ENCODE data around the gene CABCOCO1. TPM values are rescaled to one million over a fixed set of nuclear protein-coding genes. Genes with fewer than 3 reads are reported as not detected.

The CABCOCO1 gene
- total and polyA plus RNA-seq, 10 of the 15 experiments (the other 5 are each of a cell fraction or from before 2014, with no cell fraction given), result not detected

- TF ChIP-seq, protein P1, sequence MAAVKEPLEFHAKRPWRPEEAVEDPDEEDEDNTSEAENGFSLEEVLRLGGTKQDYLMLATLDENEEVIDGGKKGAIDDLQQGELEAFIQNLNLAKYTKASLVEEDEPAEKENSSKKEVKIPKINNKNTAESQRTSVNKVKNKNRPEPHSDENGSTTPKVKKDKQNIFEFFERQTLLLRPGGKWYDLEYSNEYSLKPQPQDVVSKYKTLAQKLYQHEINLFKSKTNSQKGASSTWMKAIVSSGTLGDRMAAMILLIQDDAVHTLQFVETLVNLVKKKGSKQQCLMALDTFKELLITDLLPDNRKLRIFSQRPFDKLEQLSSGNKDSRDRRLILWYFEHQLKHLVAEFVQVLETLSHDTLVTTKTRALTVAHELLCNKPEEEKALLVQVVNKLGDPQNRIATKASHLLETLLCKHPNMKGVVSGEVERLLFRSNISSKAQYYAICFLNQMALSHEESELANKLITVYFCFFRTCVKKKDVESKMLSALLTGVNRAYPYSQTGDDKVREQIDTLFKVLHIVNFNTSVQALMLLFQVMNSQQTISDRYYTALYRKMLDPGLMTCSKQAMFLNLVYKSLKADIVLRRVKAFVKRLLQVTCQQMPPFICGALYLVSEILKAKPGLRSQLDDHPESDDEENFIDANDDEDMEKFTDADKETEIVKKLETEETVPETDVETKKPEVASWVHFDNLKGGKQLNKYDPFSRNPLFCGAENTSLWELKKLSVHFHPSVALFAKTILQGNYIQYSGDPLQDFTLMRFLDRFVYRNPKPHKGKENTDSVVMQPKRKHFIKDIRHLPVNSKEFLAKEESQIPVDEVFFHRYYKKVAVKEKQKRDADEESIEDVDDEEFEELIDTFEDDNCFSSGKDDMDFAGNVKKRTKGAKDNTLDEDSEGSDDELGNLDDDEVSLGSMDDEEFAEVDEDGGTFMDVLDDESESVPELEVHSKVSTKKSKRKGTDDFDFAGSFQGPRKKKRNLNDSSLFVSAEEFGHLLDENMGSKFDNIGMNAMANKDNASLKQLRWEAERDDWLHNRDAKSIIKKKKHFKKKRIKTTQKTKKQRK (IDR thresholded peaks at IDR 0.05; ENCODE audit: low read depth, low read length), result no peak
Measured at GRCh38 chr10:61692447-61693010, 29.8 kb downstream of the CABCOCO1 start (continued).

DNA sequence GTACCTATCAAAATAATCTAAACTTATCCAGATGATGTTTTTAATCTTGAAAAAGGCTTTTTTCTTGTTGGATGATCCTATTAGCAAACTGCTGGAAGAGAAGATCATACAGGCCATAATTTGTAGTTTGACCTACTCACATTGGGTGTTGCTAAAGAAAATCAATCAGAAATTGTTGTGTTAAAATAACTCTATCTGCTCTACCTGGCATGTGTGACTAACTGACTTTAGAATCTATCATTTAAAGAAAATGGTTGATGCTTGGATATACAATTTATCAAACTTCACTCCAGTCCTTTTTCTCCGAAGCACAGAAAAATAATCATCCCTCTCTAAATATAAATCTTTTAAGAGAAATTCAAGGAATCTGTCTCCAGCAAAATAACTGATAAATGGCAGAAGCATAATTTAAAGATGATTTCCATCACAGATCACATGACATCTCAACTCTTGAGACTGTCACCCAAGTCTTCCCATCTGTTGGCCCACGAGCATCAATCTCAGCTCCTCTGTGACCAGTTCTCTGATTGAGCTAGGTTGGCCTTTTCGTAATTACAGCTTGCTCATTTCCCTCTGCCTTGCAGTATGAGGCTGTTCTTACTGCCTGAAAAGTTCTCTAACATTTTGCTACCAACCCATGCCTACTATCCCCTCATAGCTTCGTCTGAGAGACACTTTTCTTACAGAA, 36.4 kb downstream of the CABCOCO1 start:
- Histone ChIP-seq H3K4me2 (ENCODE audit: control insufficient read depth, insufficient read depth) (no peak overlapping the region), H2AFZ (ENCODE audit: control insufficient read depth, low read depth, low read length) (no peak overlapping the region), H3K79me2 (ENCODE audit: control insufficient read depth, insufficient read depth, low read length) (no peaks in the 10 kb centered on the region), H4K20me1 (ENCODE audit: control insufficient read depth, insufficient read depth) (no peaks in the 10 kb centered on the region), H3K9ac (ENCODE audit: control insufficient read depth, insufficient read depth, low read length) (no peak overlapping the region), H3K27ac (ENCODE audit: control insufficient read depth, insufficient read depth) (no peak overlapping the region), H3K4me1 (ENCODE audit: control insufficient read depth, insufficient read depth, low read length) (no peaks in the 10 kb centered on the region), H3K36me3 (ENCODE audit: control insufficient read depth in 2 of 2, insufficient read depth in 2 of 2, low read length in 1 of 2) (no peaks in the 10 kb centered on the region), H3K27me3 (replicated peaks in 1 of 2; ENCODE audit: control insufficient read depth in 2 of 2, insufficient read depth in 2 of 2, low read length in 1 of 2) (no peaks in the 10 kb centered on the region; a peak in 1 of 4 replicates), H3K9me3 (replicated peaks; ENCODE audit: control insufficient read depth, insufficient read depth, low read length) (no peaks in the 10 kb centered on the region), H3K4me3 (no peak overlapping the region)
- ChIA-PET SMC1A (ENCODE audit: uncharacterized antibody, unreplicated experiment) (interaction anchor here (1.5 kb wide), 1 partner anchor 15 kb away, joined by 3 read pairs; no protein-coding TSS in a partner anchor), POLR2A (no interaction called here), CTCF (no interaction called here), RAD21 (ENCODE audit: unreplicated experiment) (no interaction called here)
- no peak for FAIRE-seq
- no peak for ATAC-seq
- in situ Hi-C loops (cut with MboI), result no loop called here
- intact Hi-C loops (cut with micrococcal nuclease; ENCODE audit: unreplicated experiment), result no loop called here
- BruUV-seq (replicated peaks), result no TSS peak
- TF ChIP-seq ZNF687 (IDR thresholded peaks at IDR 0.05) (no peak), JUND (IDR thresholded peaks at IDR 0.05; ENCODE audit: low read depth, low read length) (no peak)
- TF ChIP-seq, protein P2, sequence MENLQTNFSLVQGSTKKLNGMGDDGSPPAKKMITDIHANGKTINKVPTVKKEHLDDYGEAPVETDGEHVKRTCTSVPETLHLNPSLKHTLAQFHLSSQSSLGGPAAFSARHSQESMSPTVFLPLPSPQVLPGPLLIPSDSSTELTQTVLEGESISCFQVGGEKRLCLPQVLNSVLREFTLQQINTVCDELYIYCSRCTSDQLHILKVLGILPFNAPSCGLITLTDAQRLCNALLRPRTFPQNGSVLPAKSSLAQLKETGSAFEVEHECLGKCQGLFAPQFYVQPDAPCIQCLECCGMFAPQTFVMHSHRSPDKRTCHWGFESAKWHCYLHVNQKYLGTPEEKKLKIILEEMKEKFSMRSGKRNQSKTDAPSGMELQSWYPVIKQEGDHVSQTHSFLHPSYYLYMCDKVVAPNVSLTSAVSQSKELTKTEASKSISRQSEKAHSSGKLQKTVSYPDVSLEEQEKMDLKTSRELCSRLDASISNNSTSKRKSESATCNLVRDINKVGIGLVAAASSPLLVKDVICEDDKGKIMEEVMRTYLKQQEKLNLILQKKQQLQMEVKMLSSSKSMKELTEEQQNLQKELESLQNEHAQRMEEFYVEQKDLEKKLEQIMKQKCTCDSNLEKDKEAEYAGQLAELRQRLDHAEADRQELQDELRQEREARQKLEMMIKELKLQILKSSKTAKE (IDR thresholded peaks at IDR 0.05; ENCODE audit: low read depth, poor library complexity, severe bottlenecking), result no peak
- WGBS (ENCODE audit: insufficient coverage, insufficient replicate concordance, low lambda C conversion rate, missing lambda C conversion rate), result 9% methylated on average over 4 of the region's 4 CpGs
- no peak for DNase-seq (ENCODE audit: low read depth, low spot score)
